Measurements from ENCODE around the gene DYNLL2.
"Not testable (repeated sequence)": the region's sequence is repeated elsewhere in the genome, so short reads cannot be mapped to it uniquely, and the experiment has no call there.

The DYNLL2 gene

GRCh38 chr17:58082870-58083490 lies at the start of gene DYNLL2:
Gene DYNLL2 (plus strand): TSS chr17:58083419. CDS start chr17:58087091, 3,672 bp downstream.
- DNase-seq = peak; percentile 15

GRCh38 chr17:58039975-58040374 lies 43.2 kb upstream of the DYNLL2 start:
- DNase-seq = no peak

DNA sequence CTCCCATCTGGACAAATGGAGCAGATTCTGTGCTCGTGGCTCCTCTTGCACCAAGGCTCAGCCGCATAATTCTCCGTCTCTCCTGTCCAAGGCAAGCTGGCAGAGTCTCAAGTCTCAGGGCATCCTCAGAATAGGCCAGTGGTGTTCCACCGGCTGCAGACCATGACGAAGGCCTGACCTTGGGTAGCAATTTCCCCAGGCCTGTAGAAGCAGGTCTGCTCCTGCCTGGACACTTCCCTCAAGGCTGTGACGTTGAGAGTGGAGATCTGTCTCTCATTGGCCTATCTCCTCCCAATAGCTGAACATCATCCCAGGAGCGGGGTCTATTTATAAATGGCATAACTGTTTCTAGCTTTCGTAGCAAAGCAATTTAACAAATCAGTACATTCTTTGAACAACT lies 42.8 kb upstream of the DYNLL2 start:
- no peak for DNase-seq

- no peak for DNase-seq
Observed at GRCh38 chr17:58041161-58041560, 42.1 kb upstream of the DYNLL2 start.

GRCh38 chr17:58043221-58044181 lies 39.7 kb upstream of the DYNLL2 start:
- DNase-seq = no peak

- not testable (repeated sequence) for DNase-seq
Observed at GRCh38 chr17:58044256-58044655, 39.0 kb upstream of the DYNLL2 start.

DNA sequence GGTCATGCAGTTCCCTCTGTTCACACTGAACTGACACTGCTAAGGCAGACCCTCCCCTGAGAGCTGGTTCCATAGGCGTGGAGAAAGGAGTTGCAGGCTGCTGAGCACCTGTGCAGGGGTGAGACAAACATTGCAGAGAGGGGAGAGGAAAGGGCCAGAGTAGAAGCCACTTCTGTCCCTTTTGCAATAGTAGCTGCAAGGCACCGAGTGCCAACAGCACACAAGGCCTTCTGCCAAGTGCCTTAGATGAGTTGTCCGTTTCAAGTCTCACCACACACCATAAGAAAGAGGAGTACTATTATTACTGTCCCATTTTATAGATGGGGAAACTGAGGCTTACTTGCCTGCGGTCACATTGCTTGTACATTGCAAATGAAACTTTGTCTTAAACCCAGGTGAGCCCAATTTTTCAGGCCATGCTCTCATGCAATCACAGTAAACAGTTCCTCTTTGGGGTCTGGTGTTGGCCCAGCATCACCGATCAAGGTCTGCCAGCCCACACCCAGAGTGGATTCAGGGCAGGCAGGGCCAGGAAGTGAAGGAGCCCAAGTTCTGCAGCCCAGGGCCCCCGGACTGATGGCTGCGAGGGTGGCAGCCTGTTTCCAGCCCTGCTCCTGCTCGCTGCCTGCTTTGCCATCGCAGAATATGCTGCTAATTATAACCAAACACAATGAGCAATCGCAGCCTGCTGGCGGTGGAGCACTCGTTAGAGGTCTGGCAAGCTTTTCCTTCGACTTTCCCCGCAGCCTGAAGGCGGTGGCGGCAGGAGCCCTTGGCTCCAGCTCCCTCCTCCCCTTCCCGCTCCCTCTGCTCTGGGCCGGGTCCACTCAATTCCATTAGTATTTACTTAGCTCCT lies 36.8 kb upstream of the DYNLL2 start:
- no peak for DNase-seq

DNA sequence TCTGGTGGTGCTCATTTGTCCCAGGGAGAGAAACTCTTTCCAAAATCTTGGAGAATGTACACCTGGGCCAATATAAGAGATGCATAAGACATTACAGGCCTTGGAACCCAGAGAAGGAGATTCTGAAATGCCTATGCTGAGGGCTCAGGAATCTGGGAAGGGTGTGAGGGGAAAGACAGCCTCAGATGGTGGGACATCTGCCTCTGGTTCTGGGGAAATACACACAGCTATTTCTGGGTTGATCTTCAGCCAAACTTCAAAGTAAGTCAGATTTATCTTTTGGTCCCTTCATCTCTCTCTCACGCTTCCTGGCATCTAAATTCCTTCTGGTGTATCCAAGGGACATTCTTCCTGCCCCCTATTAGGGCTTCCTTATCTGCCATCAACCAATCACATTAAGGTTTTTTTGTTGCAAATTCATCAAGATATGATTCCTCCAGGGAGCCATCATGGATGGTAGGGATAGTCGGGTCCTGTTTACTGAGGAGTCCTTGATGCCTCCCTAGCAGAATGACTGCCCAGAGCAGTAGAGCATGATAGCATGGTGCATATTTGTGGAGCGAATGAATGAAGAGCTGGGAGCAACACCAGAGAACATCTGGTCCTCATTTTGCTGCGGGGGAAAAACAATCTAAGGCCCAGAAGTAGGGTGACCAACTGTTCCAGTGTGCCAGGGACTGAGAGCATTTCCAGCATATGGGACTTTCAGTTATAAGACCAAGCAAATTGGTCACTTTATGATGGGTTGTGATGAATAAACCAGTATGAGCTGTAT lies 35.7 kb upstream of the DYNLL2 start:
- DNase-seq = no peak

- no peak for DNase-seq
Observed at GRCh38 chr17:58049533-58049932, 33.7 kb upstream of the DYNLL2 start.

DNA sequence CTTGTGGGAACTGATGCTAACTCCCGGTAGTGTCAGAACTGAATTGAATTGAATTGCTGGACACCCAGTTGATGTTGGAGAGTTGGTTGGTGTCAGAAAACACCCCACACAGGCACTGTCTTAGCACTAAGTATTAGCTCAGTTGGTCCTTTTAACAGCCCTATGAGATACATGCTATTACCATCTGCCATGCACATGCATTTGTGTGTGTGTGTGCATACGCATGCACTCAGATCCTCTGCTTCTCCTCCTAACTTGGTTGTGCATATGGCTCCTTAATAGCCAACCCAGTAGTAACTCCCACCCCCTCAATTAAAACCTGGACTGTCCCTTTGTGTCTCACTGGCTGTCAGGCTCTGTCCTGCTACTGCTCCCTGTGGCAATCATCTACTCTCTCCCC lies 32.3 kb upstream of the DYNLL2 start:
- DNase-seq = no peak

DNA sequence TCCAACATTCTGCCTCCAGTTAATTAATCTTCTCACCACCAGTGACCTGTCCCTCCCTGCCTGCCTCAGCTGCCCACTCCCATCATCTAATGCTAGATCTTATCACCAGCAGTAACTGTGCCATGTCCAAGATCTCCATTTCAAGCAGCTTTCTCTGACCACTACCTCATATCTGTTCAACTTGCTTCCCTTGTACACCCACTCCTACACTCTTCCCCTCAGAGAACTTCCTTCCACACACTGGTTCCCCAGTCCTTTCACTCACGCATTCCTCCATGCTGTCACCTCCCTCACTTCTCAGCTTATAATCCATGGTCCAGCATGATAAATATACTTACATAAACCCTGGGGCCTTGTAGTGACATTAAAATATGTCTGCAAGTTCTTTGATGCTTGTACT lies 31.8 kb upstream of the DYNLL2 start:
- DNase-seq = no peak

- no peak for DNase-seq
Observed at GRCh38 chr17:58052407-58052806, 30.8 kb upstream of the DYNLL2 start.

GRCh38 chr17:58052945-58053715 lies 30.1 kb upstream of the DYNLL2 start:
- DNase-seq = no peak

GRCh38 chr17:58054641-58055040 lies 28.6 kb upstream of the DYNLL2 start:
- DNase-seq = no peak

- no peak for DNase-seq
Observed at GRCh38 chr17:58056476-58056875, 26.7 kb upstream of the DYNLL2 start.

- peak; percentile 23 for DNase-seq
Observed at GRCh38 chr17:58059141-58059540, 24.1 kb upstream of the DYNLL2 start.

DNA sequence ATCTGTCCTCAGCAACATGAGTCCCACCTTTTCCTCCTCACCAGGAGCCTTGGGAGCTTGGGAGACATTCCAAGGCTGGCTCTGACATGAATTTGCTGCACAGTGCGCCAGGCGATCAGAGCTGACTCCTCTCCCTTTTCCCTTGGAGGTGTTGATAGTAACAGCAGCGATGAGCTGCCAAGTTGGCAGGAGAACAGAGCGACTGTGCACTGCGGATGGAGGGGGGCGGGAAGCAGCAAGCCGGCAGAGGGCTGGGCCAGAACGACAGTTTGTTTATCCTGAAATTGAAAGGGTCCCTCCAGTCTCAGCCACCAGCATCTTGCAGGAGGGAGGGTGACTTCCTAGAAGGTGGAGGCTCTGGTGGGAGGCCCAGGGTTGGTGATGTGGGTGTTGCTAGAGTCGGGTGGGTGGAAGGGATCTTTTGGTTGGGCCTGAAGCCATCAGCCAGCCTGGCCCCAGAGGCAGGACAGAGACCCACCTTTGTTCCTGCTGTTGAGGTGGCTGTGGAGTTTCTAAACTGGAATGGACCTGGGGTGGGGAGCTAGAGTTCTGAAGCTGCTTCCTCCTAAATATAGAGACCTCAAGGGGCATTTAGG lies 22.5 kb upstream of the DYNLL2 start:
- no peak for DNase-seq

DNA sequence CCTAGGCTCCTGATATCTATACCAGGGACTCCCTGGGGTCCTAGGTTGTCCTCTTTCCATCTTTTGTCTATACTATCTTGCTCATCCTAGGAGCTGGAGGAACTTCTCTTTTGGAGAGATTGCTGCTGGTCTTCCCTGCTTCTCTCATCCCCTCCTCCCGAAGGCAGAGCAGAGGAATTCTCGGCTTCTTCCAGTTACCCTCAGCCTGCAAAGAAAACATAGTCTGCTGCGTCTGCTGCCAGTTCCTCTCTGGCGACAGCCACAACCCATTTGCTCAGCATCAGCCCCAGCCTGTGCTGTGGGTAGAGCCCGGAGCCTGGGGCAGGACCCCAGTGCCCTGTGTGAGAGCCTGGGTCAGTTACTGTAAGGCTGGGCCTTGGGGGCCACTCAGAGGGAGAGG lies 21.5 kb upstream of the DYNLL2 start:
- DNase-seq = no peak

DNA sequence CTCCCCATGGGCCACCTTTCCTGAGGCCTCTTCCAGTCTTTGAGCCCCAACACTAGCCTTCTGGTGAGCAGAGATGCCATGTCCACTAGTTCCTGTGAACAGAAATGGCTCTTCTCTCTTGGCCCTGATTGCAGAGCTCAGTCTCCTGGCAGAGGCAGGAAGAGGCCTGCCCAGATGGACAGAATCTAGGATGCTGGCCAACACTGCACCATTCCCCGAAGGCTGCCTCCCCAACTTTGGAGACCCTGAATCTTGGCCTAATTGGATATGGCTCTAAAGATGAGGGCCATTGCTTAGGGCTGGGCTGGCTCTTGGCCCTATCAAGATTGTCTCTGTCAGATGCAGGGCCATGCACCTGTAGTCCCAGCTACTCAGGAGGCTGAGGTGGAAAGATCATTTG lies 18.0 kb upstream of the DYNLL2 start:
- DNase-seq = no peak

DNA sequence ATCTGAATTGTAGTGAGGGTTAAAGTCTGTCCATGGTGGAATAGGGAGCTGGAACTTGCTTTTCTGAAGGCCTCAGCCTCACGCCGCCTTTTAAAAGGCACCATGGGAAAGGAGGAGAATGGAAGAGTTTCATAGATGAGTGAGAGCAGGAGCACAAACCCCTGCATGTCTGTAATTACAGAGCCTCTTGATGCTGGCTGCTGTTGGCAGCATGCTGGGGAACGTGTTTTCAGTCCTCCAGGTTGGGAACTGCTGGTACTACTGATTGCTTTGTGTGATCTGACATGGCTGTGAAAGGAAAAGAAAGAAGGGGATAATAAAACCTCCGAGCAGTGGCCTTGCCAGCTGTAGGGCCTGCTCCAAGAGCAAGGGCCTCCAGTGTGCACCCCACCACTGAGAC lies 16.8 kb upstream of the DYNLL2 start:
- DNase-seq = no peak

- DNase-seq = no peak
Observed at GRCh38 chr17:58072862-58073261, 10.4 kb upstream of the DYNLL2 start.
